Suprapubic skin (tissue), 3 donors: Measurements from ENCODE around the gene OR52N1.

Experiments
- POLR2A ChIP-seq, 2 donors: fragments of 450-650 bp; IDR thresholded peaks; one replicate each; pipeline ENCODE4 v1.6.1; 2017; ENCODE audit warnings: antibody characterized with exemption in 2 of 2, mild to moderate bottlenecking in 2 of 2, moderate library complexity in 2 of 2
- TF ChIP-seq, protein P1 (sequence below), 2 donors: fragments of 200-600 bp in 1 of 2; fragments of 450-650 bp in 1 of 2; sonication (generic) in 1 of 2; IDR thresholded peaks; one replicate each; pipeline ENCODE4 v1.5.1; 2016 to 2019; ENCODE audit warnings: antibody characterized with exemption in 2 of 2, mild to moderate bottlenecking in 1 of 2, moderate library complexity in 1 of 2

DNA sequence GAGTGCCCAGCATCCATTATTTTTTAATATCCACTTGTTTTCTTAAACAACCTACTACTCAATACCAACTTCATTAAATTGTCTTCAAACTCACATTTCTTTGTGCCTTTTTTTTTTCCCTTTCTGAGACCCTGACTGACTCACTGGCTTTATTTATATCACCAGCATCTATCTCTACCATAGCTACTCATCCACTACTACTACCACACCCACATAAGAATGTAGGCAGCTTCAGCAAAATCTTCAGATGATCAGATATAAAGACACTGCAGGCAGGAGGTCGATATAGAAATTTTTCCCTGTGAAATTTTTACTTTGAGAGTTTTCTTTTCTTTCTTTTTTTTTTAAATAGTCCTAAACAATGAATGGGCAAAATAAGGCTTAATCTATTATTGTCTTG, 52.6 kb downstream of the OR52N1 start:
- TF ChIP-seq, protein P1, sequence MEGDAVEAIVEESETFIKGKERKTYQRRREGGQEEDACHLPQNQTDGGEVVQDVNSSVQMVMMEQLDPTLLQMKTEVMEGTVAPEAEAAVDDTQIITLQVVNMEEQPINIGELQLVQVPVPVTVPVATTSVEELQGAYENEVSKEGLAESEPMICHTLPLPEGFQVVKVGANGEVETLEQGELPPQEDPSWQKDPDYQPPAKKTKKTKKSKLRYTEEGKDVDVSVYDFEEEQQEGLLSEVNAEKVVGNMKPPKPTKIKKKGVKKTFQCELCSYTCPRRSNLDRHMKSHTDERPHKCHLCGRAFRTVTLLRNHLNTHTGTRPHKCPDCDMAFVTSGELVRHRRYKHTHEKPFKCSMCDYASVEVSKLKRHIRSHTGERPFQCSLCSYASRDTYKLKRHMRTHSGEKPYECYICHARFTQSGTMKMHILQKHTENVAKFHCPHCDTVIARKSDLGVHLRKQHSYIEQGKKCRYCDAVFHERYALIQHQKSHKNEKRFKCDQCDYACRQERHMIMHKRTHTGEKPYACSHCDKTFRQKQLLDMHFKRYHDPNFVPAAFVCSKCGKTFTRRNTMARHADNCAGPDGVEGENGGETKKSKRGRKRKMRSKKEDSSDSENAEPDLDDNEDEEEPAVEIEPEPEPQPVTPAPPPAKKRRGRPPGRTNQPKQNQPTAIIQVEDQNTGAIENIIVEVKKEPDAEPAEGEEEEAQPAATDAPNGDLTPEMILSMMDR (IDR thresholded peaks at IDR 0.05), result no peak
- no peak for TF ChIP-seq POLR2A (IDR thresholded peaks at IDR 0.05)
